Esophagus muscularis mucosa (tissue), 4 donors: ENCODE measurements around the gene DNAJC2. TPM values are rescaled to one million over a fixed set of nuclear protein-coding genes. Genes with fewer than 3 reads are reported as not detected.
"Not testable (repeated sequence)": the region's sequence is repeated elsewhere in the genome, so short reads cannot be mapped to it uniquely, and the experiment has no call there.

Experiments
- DNase-seq: peaks from one replicate; pipeline ENCODE4 v3.0.0-alpha.2; 2017; ENCODE audit errors: extremely low spot score
- H3K27ac ChIP-seq, 4 donors: fragments of 200-600 bp; sonication (generic); replicated peaks in 1 of 4; 1 replicate in 3 of 4; 2 replicates in 1 of 4; pipeline ENCODE4 v1.5.1; 2016 to 2019; ENCODE audit warnings: mild to moderate bottlenecking in 1 of 4
- H3K27me3 ChIP-seq, 4 donors: fragments of 200-600 bp; sonication (generic); one replicate each; pipeline versions ENCODE4 v1.5.1 to v1.6.0; 2016 to 2019
- H3K36me3 ChIP-seq, 4 donors: fragments of 200-600 bp; sonication (generic); one replicate each; pipeline ENCODE4 v1.5.1; 2016 to 2019
- H3K4me1 ChIP-seq, 4 donors: fragments of 200-600 bp; sonication (generic); one replicate each; pipeline ENCODE4 v1.5.1; 2016 to 2019
- H3K4me3 ChIP-seq, 4 donors: fragments of 200-600 bp; sonication (generic); 1 replicate in 2 of 4; 2 replicates in 2 of 4; pipeline ENCODE4 v1.5.1; 2016 to 2019; ENCODE audit warnings: mild to moderate bottlenecking in 4 of 4, moderate library complexity in 1 of 4
- H3K9me3 ChIP-seq, 4 donors: fragments of 200-600 bp; sonication (generic); 1 replicate in 3 of 4; 2 replicates in 1 of 4; pipeline ENCODE4 v1.5.1; 2016 to 2019
- EP300 ChIP-seq: sonication (generic); formaldehyde crosslinking; IDR thresholded peaks from one replicate; pipeline ENCODE4 v1.6.1; 2017; ENCODE audit warnings: antibody characterized with exemption
- POLR2A ChIP-seq: fragments of 450-650 bp; IDR thresholded peaks from one replicate; pipeline ENCODE4 v1.6.1; 2017; ENCODE audit warnings: antibody characterized with exemption, moderate library complexity, mild to moderate bottlenecking, low read depth
- POLR2AphosphoS5 ChIP-seq, 2 donors: sonication (generic); formaldehyde crosslinking; IDR thresholded peaks; one replicate each; pipeline ENCODE4 v1.6.1; 2017; ENCODE audit warnings: antibody characterized with exemption in 2 of 2
- WGBS: methylation state at CpG from one replicate; pipeline ENCODE4 v1.1.5; 2018; 5-methylcytosine and 5-hydroxymethylcytosine counted together
- intact Hi-C: fragments of 100-400 bp; cut with DNase I; formaldehyde crosslinking; loops from one replicate; pipeline ENCODE4 v1.15.1; 2023
- total RNA-seq, 4 donors: library from RNA; depleted of rRNA; stranded (reverse); fragments of >200 nt; gene quantifications; one replicate each; pipeline versions ENCODE4 v1.1.0 to v1.2.1, GENCODE V29; 2016
- TF ChIP-seq, protein P1 (sequence below), 3 experiments: fragments of 200-600 bp in 2 of 3; fragments of 450-650 bp in 1 of 3; sonication (generic) in 2 of 3; IDR thresholded peaks; one replicate each; pipeline ENCODE4 v1.5.1; 2017 to 2019; ENCODE audit warnings: antibody characterized with exemption in 3 of 3, mild to moderate bottlenecking in 2 of 3, moderate library complexity in 1 of 3

DNAJC2 gene
- total RNA-seq, 4 donors from 2014 or later = 10.1 to 15.9 (median 10.3) TPM

DNA sequence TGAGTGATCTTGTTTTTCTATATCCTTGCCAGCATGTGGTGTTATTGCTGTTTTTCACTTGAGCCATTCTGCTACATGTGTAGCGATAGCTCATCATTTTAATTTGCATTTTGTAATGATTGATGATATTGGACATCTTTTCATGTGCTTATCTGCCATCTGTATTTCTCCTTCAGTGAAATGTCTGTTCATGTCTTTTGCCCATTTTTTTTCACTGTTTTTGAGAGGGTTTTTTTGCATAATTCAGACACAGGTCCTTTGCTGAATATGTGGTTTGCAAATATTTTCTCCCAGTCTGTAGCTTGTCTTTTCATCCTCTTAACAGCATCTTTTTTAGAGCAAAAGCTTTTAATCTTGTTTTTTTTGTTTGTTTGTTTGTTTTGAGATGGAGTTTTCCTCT, 51.0 kb downstream of the DNAJC2 start:
- Histone ChIP-seq H3K4me3 (no peak overlapping the region), H3K9me3 (no peaks in the 10 kb centered on the region), H3K4me1 (peaks cover 11 to 17% (median 16%) of the 10 kb centered on the region in 4 donors), H3K27me3 (peaks cover 0 to 6% (median 0%) of the 10 kb centered on the region in 4 donors), H3K36me3 (no peaks in the 10 kb centered on the region), H3K27ac (no peak overlapping the region)
- WGBS = 91% methylated on average over 1 of the region's 1 CpG
- intact Hi-C loops = no loop called here
- no peak for DNase-seq
- TF ChIP-seq EP300 = no peak
- no peak for TF ChIP-seq POLR2A
- no peak for TF ChIP-seq POLR2AphosphoS5 (IDR thresholded peaks at IDR 0.05)
- TF ChIP-seq, protein P1, sequence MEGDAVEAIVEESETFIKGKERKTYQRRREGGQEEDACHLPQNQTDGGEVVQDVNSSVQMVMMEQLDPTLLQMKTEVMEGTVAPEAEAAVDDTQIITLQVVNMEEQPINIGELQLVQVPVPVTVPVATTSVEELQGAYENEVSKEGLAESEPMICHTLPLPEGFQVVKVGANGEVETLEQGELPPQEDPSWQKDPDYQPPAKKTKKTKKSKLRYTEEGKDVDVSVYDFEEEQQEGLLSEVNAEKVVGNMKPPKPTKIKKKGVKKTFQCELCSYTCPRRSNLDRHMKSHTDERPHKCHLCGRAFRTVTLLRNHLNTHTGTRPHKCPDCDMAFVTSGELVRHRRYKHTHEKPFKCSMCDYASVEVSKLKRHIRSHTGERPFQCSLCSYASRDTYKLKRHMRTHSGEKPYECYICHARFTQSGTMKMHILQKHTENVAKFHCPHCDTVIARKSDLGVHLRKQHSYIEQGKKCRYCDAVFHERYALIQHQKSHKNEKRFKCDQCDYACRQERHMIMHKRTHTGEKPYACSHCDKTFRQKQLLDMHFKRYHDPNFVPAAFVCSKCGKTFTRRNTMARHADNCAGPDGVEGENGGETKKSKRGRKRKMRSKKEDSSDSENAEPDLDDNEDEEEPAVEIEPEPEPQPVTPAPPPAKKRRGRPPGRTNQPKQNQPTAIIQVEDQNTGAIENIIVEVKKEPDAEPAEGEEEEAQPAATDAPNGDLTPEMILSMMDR (IDR thresholded peaks at IDR 0.05) = no peak

DNA sequence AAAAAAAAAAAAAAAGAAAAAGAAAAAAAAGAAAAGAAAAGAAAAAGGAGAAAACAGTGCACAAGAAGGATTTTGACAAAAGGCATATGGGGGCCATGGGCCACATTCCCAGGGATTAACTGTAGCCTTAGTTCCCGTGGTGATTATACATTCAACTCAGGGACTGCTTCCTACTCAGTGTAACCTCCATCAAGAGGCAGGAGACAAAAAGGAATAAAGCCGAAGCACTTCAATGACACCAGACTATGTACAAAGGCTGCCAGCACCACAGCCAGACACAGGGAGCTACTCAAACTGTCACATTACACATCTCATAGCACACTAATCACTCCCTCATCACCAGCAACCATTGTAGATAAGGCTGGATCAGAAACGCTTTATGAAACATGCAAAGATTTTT, 52.4 kb downstream of the DNAJC2 start:
- no peak overlapping the region for H3K4me3 ChIP-seq
- TF ChIP-seq, protein P1 (IDR thresholded peaks at IDR 0.05) = no peak
- TF ChIP-seq EP300 (no peak), POLR2AphosphoS5 (IDR thresholded peaks at IDR 0.05) (no peak), POLR2A (no peak)
- no peaks in the 10 kb centered on the region for H3K36me3 ChIP-seq
- 55% methylated on average over 3 of the region's 3 CpGs for WGBS
- no peak overlapping the region for H3K27ac ChIP-seq
- H3K27me3 ChIP-seq = peaks cover 0 to 6% (median 0%) of the 10 kb centered on the region in 4 donors
- H3K9me3 ChIP-seq = no peaks in the 10 kb centered on the region
- intact Hi-C loops = no loop called here
- no peak for DNase-seq
- H3K4me1 ChIP-seq = peaks cover 3 to 8% (median 8%) of the 10 kb centered on the region in 4 donors

DNA sequence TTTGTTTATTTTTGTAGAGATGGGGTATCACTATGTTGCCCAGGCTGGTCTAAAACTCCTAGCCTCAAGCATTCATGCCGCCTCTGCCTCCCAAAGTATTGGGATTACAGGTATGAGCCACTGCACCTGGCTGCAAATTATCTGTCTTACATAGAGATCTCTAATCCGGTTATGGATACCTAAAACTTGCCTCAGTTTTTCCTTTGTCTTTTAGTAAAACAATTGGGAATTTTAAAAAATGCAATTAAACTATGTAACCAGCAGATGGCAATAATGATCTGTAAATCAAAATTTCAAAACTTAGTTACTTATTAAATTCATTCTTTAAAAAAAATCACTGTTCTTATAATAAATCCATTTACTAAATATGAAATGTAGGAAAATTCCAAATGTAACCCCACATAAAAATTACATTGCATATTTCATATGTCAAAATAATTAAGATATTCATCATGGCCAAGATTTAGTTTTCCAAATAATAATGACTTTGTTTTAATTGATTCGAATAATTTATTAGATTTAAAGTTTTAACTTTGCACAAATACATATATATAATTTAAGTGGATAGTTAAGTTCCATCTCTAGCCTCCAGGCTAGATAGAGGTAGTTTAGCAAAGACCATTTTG, 61.7 kb downstream of the DNAJC2 start:
- DNase-seq, H3K27me3 ChIP-seq, H3K36me3 ChIP-seq, H3K27ac ChIP-seq, intact Hi-C loops, H3K9me3 ChIP-seq, H3K4me3 ChIP-seq: not testable (repeated sequence)
- H3K4me1 ChIP-seq = peaks cover 4 to 22% (median 16%) of the 10 kb centered on the region in 4 donors
- TF ChIP-seq, protein P1 (IDR thresholded peaks at IDR 0.05) = peak in 1 of 3 experiments; percentile 8
- 39% methylated on average over 3 of the region's 3 CpGs for WGBS

DNA sequence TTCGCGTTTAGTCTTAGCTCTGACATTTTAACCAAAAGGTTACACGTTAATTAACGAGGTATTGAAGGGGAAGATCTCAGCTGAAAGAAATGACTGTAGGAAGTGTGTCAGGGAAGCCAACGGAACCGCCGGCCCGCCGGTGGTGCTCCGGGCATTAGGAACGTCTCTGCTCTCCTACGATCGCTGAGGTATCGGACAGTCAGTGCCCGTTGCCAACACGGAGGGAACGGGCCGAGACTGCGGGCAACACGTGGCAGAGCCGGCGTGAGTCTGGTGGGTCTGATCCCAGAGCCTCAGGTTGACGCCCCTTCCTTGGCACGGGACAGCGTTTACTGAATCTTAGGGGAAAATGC, 63.8 kb downstream of the DNAJC2 start:
- H3K4me3 ChIP-seq = peak overlapping the region; percentile 62 to 67 (median 63)
- peak overlapping the region; percentile 41 to 75 (median 58) for H3K27ac ChIP-seq
- H3K36me3 ChIP-seq, DNase-seq, H3K27me3 ChIP-seq, H3K9me3 ChIP-seq, intact Hi-C loops: not testable (repeated sequence)
- WGBS = 0% methylated on average over 17 of the region's 25 CpGs
- H3K4me1 ChIP-seq = peaks cover 4 to 22% (median 16%) of the 10 kb centered on the region in 4 donors

DNA sequence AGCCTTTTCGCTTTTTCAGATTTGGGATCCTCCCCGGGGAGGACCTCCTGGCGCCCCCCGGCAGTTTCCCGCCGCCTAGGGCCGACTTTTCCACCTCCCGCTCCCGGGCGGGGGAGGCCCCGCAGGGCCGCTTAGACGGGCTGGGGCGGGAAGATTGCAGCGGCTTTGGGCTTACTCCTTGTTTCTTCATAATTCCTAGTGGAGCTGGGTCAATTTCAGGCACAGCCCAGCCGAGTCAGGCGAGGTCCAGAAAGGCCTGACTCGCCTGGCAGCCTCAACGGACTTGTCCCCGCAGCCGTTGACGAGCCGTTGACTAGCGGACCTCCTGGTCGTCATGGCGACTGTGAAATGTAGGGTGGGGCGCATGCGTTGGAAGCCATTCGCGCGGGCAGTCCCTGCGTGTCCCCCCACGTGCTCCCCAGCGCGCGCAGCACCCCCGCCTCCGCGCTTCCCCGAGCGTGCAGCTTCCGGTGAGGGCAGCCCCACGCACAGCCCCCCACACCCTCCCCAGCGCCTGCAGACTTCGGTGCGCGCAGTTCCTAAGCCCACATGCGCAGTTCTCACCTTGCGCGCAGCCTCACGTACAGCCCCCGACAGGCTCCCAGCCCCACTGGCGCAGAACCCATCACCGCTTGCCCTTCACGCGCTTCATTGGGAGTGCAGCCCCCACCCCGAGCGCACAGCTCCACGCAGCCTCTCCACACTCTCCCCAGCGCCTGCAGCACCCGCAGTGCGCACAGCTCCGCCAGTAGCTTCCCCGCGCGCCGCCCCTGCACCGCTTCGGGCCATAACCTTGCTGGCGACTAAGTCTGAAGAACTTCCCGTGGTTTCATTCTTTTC, 64.4 kb downstream of the DNAJC2 start:
- DNase-seq, H3K9me3 ChIP-seq, intact Hi-C loops, H3K27me3 ChIP-seq, H3K36me3 ChIP-seq: not testable (repeated sequence)
- peak overlapping the region; percentile 41 to 75 (median 58) for H3K27ac ChIP-seq
- H3K4me1 ChIP-seq = peaks cover 4 to 22% (median 16%) of the 10 kb centered on the region in 4 donors
- WGBS = under 1% methylated on average over 31 of the region's 71 CpGs
- H3K4me3 ChIP-seq = peak overlapping the region; percentile 62 to 67 (median 63)

DNA sequence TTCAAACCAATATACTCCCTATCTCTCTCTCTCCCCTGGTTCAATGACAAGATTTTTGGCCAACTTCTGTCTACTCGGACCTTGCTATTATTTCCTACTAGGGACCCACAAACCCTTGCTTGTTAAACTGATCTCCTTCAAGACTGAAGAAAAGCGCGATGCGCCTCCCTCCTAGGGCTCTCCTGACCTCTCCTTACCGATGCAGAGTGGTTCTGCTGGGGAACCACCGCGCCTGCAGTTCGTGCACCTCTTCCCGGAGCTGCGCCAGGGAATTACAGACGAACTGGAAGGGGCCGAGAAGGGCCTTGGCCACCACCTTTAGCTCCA, 65.0 kb downstream of the DNAJC2 start:
- WGBS = under 1% methylated on average over 12 of the region's 12 CpGs
- peaks cover 4 to 22% (median 16%) of the 10 kb centered on the region in 4 donors for H3K4me1 ChIP-seq
- DNase-seq, H3K9me3 ChIP-seq, H3K36me3 ChIP-seq, H3K27me3 ChIP-seq, intact Hi-C loops: not testable (repeated sequence)
- peak overlapping the region; percentile 41 to 75 (median 58) for H3K27ac ChIP-seq
- H3K4me3 ChIP-seq = peak overlapping the region; percentile 62 to 67 (median 63)

DNA sequence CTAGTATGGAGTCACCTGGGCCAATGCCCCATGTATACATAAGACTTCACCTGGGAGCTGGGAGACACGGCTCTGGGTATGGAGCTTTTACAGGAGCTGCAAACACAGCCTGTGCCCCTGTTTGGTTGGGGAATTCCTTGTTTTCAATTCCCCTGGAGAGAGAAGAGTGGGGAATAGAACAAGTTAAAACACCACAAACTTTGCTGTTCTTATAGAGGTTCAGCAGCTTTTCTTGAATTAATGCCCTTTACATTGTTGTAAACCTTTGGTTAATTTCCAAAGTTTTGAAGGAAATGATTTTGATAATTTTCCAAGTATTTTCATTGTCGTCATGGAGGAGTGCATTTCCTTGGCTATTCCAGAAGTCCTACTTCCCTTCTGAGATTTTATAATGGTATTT, 66.4 kb downstream of the DNAJC2 start:
- H3K4me3 ChIP-seq, H3K36me3 ChIP-seq, H3K9me3 ChIP-seq, H3K27ac ChIP-seq, intact Hi-C loops, DNase-seq, H3K27me3 ChIP-seq: not testable (repeated sequence)
- WGBS = 85% methylated on average over 2 of the region's 2 CpGs
- H3K4me1 ChIP-seq = peaks cover 4 to 22% (median 16%) of the 10 kb centered on the region in 4 donors

DNA sequence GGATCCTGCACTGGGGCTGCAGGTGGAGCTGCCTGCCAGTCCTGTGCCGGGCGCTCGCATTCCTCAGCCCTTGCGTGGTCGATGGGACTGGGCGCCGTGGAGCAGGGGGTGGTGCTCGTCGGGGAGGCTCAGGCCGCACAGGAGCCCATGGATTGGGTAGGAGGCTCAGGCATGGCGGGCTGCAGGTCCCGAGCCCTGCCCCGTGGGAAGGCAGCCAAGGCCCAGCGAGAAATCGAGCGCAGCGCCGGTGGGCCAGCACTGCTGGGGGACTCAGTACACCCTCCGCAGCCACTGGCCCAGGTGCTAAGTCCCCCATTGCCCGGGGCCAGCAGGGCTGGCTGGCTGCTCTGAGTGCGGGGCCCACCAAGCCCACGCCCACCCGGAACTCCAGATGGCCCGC, 69.7 kb downstream of the DNAJC2 start:
- WGBS = 98% methylated on average over 14 of the region's 24 CpGs
- intact Hi-C loops = not testable (repeated sequence)

DNA sequence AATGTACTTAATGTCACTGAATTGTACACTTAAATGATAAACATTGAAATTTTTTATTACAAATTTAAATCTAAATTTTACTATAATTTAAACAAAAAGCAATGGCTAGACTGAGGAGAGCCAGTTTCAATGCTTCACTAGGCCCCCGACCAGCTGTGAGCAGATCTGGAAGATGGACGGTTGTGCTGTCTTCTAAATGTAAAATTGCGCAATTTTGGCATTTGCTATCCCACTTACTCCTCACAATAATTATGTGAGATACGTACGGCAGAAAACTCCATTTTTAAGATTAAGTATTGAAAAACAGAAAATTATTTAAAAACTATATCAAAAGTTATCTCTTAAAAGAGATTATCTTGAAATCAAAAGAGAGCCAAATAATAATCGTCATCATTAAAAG, 71.2 kb downstream of the DNAJC2 start:
- H3K27ac ChIP-seq, H3K9me3 ChIP-seq, H3K4me1 ChIP-seq, intact Hi-C loops, H3K4me3 ChIP-seq, H3K27me3 ChIP-seq, H3K36me3 ChIP-seq, DNase-seq: not testable (repeated sequence)
- 95% methylated on average over 6 of the region's 6 CpGs for WGBS

More for the DNA sequence above, 69.7 kb downstream of the DNAJC2 start:
- not testable (repeated sequence) for H3K9me3 ChIP-seq, DNase-seq, H3K27me3 ChIP-seq, H3K36me3 ChIP-seq, H3K27ac ChIP-seq, H3K4me3 ChIP-seq
- peaks cover 4 to 10% (median 9%) of the 10 kb centered on the region in 4 donors for H3K4me1 ChIP-seq
